K562 (cell line): ENCODE results near the gene PHPT1. TPM values are rescaled to one million over a fixed set of nuclear protein-coding genes. Genes with fewer than 3 reads are reported as not detected.

ENCODE experiments used
- CBX8 ChIP-seq: fragments of 200-600 bp; sonication (generic); IDR thresholded peaks from 2 replicates; pipeline ENCODE4 v1.6.1; 2012; ENCODE audit warnings: borderline replicate concordance, mixed run types, low read depth, mild to moderate bottlenecking, moderate library complexity, mixed read lengths, low read length, control low read depth, inconsistent platforms; ENCODE audit not compliant: poor library complexity, severe bottlenecking; ENCODE audit errors: extremely low read depth
- ELF2 ChIP-seq: fragments of 250-450 bp; sonication (Bioruptor Pico); IDR thresholded peaks from 2 replicates; pipeline ENCODE4 v1.5.0; 2021; ENCODE audit warnings: mild to moderate bottlenecking
- FOSL1 ChIP-seq: fragments of 200-800 bp; sonication (Bioruptor generic); conservative IDR thresholded peaks from 2 replicates; pipeline ENCODE4 v1.6.1; 2016; ENCODE audit warnings: missing genetic modification characterization, missing compliant biosample characterization
- HDAC3 ChIP-seq: fragments of 450-650 bp; IDR thresholded peaks from 2 replicates; pipeline ENCODE4 v1.6.1; 2018; ENCODE audit warnings: borderline replicate concordance, mild to moderate bottlenecking, moderate library complexity; ENCODE audit not compliant: partially characterized antibody
- HLTF ChIP-seq: fragments of 450-650 bp; IDR thresholded peaks from 2 replicates; pipeline ENCODE4 v1.6.1; 2016
- HNRNPUL1 ChIP-seq: fragments of 200-400 bp; formaldehyde crosslinking; IDR thresholded peaks from 2 replicates; pipeline ENCODE4 v1.6.1; 2017; ENCODE audit warnings: low read length
- MAFF ChIP-seq: IDR thresholded peaks from 2 replicates; pipeline ENCODE4 v1.6.1; 2012; ENCODE audit warnings: low read length, improper control_type of control experiment
- POLR2G ChIP-seq: fragments of 200-400 bp; formaldehyde crosslinking; IDR thresholded peaks from 2 replicates; pipeline ENCODE4 v1.6.1; 2017; ENCODE audit warnings: low read depth, mild to moderate bottlenecking, antibody characterized with exemption, low read length, moderate library complexity
- SREBF2 ChIP-seq: sonication (generic); formaldehyde crosslinking; IDR thresholded peaks from 2 replicates; pipeline ENCODE4 v1.4.0; 2020; ENCODE audit warnings: mild to moderate bottlenecking, missing genetic modification reagents
- ZFP1 ChIP-seq: fragments of 450-650 bp; formaldehyde crosslinking; IDR thresholded peaks from 2 replicates; pipeline ENCODE4 v1.4.0; 2020; ENCODE audit warnings: mild to moderate bottlenecking, mixed read lengths
- ZNF507 ChIP-seq: conservative IDR thresholded peaks from 2 replicates; pipeline ENCODE4 v1.6.1; 2017; ENCODE audit warnings: missing genetic modification characterization, missing compliant biosample characterization
- ZNF668 ChIP-seq: fragments of 250-450 bp; sonication (Bioruptor Pico); IDR thresholded peaks from 2 replicates; pipeline ENCODE4 v1.8.0; 2022; ENCODE audit warnings: mild to moderate bottlenecking, inconsistent platforms
- polyA plus RNA-seq, 8 experiments: library from polyadenylated mRNA; depleted of rRNA in 4 of 8; stranded (reverse) in 5 of 8; unstranded in 3 of 8; fragments of >200 nt; fragmentation: Nextera tagmentation in 2 of 8; fragmentation: Illumina TruSeq in 1 of 8; extraction: Ambion mirVana in 2 of 8; extraction: Trizol in 1 of 8; gene quantifications; 2 replicates each; pipeline versions ENCODE4 v1.2.1 to v1.2.3, GENCODE V29; 2011 to 2014; ENCODE audit warnings: inconsistent platforms in 1 of 8, missing spikeins in 1 of 8
- total RNA-seq, 7 experiments: library from RNA; depleted of rRNA in 6 of 7; stranded (reverse); fragments of >200 nt in 6 of 7; fragmentation: Illumina TruSeq in 2 of 7; extraction: Trizol in 2 of 7; gene quantifications; 2 replicates each; pipeline versions ENCODE4 v1.2.1 to v1.2.3, GENCODE V29; 2011 to 2021; ENCODE audit warnings: low replicate concordance in 1 of 7
- TF ChIP-seq, protein P1 (sequence below), 2 experiments: fragments of 450-650 bp in 1 of 2; sonication (generic) in 1 of 2; formaldehyde crosslinking in 1 of 2; IDR thresholded peaks; 2 replicates each; pipeline versions ENCODE4 v1.7.1 to v1.9.0; 2016 to 2022; ENCODE audit warnings: inconsistent platforms in 1 of 2, mild to moderate bottlenecking in 1 of 2, missing genetic modification reagents in 1 of 2
- TF ChIP-seq, protein P2 (sequence below): sonication (generic); formaldehyde crosslinking; IDR thresholded peaks from 2 replicates; pipeline ENCODE4 v1.8.1; 2023; ENCODE audit warnings: mild to moderate bottlenecking, missing genetic modification reagents

Gene PHPT1
- total and polyA plus RNA-seq, 9 of the 15 experiments (the other 6 are each of a cell fraction or from before 2014, with no cell fraction given), result 20.9 to 166 (median 129) TPM

DNA sequence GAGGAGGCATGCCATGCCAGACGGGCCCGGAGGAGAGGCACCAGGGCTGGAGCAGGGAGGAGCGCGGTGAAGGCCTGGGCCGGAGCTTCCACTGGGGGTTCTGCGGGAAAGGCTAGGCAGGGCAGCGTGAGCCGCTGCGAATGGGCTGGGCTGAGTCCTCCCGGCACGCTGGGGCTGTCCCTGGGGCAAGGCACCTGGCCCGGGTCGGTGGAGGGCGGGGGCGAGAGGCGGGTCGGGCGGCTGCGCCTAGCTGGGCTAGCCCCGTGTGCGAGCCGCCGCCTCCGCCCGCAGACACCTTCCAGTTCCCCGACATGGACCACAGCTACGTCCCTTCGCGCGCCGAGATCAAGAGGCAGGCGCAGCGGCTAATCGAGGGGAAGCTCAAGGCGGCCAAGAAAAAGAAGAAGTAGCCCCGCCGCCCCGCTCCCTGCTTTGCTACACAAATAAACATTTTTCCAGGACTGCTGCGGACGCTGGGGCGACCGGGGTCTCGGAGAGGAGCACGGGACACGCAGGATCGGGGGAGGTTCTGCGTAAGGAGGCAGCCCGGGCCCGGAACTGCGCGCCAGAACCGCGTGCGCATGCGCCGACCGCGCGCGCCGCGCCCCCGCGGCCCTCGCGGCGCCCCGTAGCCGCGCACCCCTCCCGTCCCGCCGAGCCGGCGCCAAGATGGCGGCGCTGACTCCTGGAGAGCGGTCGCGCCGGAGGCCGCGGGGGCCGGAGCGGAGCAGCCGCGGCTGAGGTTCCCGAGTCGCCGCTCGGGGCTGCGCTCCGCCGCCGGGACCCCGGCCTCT is 41.7 kb upstream of the PHPT1 start, which contains the start of gene RABL6 (continued):
- TF ChIP-seq ELF2 (CRISPR knock-in tag) (0 out of 2 replicates have a peak, but pooled peaks have one; percentile 41), FOSL1 (tag) (0 out of 2 replicates have a peak, but pooled peaks have one; percentile 10), CBX8 (no peak), MAFF (no peak), ZNF668 (CRISPR knock-in tag) (no peak), HNRNPUL1 (no peak), SREBF2 (CRISPR knock-in tag) (no peak), HDAC3 (no peak), HLTF (no peak), ZFP1 (no peak), ZNF507 (tag) (no peak), POLR2G (peak; percentile 83)
- TF ChIP-seq, protein P1, sequence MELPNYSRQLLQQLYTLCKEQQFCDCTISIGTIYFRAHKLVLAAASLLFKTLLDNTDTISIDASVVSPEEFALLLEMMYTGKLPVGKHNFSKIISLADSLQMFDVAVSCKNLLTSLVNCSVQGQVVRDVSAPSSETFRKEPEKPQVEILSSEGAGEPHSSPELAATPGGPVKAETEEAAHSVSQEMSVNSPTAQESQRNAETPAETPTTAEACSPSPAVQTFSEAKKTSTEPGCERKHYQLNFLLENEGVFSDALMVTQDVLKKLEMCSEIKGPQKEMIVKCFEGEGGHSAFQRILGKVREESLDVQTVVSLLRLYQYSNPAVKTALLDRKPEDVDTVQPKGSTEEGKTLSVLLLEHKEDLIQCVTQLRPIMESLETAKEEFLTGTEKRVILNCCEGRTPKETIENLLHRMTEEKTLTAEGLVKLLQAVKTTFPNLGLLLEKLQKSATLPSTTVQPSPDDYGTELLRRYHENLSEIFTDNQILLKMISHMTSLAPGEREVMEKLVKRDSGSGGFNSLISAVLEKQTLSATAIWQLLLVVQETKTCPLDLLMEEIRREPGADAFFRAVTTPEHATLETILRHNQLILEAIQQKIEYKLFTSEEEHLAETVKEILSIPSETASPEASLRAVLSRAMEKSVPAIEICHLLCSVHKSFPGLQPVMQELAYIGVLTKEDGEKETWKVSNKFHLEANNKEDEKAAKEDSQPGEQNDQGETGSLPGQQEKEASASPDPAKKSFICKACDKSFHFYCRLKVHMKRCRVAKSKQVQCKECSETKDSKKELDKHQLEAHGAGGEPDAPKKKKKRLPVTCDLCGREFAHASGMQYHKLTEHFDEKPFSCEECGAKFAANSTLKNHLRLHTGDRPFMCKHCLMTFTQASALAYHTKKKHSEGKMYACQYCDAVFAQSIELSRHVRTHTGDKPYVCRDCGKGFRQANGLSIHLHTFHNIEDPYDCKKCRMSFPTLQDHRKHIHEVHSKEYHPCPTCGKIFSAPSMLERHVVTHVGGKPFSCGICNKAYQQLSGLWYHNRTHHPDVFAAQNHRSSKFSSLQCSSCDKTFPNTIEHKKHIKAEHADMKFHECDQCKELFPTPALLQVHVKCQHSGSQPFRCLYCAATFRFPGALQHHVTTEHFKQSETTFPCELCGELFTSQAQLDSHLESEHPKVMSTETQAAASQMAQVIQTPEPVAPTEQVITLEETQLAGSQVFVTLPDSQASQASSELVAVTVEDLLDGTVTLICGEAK (IDR thresholded peaks at IDR 0.05), result 0 out of 2 replicates have a peak, but pooled peaks have one; percentile 33
- TF ChIP-seq, protein P1 (CRISPR knock-in tag; IDR thresholded peaks at IDR 0.05), result no peak
- TF ChIP-seq, protein P2, sequence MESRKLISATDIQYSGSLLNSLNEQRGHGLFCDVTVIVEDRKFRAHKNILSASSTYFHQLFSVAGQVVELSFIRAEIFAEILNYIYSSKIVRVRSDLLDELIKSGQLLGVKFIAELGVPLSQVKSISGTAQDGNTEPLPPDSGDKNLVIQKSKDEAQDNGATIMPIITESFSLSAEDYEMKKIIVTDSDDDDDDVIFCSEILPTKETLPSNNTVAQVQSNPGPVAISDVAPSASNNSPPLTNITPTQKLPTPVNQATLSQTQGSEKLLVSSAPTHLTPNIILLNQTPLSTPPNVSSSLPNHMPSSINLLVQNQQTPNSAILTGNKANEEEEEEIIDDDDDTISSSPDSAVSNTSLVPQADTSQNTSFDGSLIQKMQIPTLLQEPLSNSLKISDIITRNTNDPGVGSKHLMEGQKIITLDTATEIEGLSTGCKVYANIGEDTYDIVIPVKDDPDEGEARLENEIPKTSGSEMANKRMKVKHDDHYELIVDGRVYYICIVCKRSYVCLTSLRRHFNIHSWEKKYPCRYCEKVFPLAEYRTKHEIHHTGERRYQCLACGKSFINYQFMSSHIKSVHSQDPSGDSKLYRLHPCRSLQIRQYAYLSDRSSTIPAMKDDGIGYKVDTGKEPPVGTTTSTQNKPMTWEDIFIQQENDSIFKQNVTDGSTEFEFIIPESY, result no peak
